ENCODE measurements around the gene DUSP9. TPM values are rescaled to one million over a fixed set of nuclear protein-coding genes. Genes with fewer than 3 reads are reported as not detected.

The DUSP9 gene
- total RNA-seq, 1 donor from 2014 or later = 0.21 TPM

GRCh38 chrX:153669174-153669890 lies 22.3 kb downstream of the DUSP9 start:
- no peaks in the 10 kb centered on the region for H3F3A ChIP-seq (ENCODE audit: low read depth)
- no peaks in the 10 kb centered on the region for H4K20me1 ChIP-seq (ENCODE audit: low read depth)
- H3K79me2 ChIP-seq (ENCODE audit: low read depth) = no peaks in the 10 kb centered on the region
- no peak overlapping the region for H2AFZ ChIP-seq (replicated peaks)
- H3K4me2 ChIP-seq = no peak overlapping the region
- no peak overlapping the region for H3K4me3 ChIP-seq
- no peak overlapping the region for H3K9ac ChIP-seq
- peak; percentile 62 for DNase-seq (ENCODE audit: low spot score)
- Mint-ChIP-seq H3K4me1 (peaks cover 17% of the 10 kb centered on the region), H3K9me3 (peaks cover 44% of the 10 kb centered on the region), H3K27ac (no peak overlapping the region), H3K27me3 (ENCODE audit: insufficient read depth, low read depth) (peaks cover 15% of the 10 kb centered on the region), H3K4me3 (no peak overlapping the region), H3K36me3 (peaks cover 2% of the 10 kb centered on the region)
- H3K9me3 ChIP-seq (ENCODE audit: low read depth) = no peaks in the 10 kb centered on the region
- H3K27me3 ChIP-seq = peaks cover 2% of the 10 kb centered on the region
- H3K36me3 ChIP-seq = no peaks in the 10 kb centered on the region
- no peak overlapping the region for H3K27ac ChIP-seq
- peaks cover under 1% of the 10 kb centered on the region for H3K4me1 ChIP-seq
- no peak for TF ChIP-seq EZH2 (IDR thresholded peaks at IDR 0.05)
- TF ChIP-seq, protein P1, sequence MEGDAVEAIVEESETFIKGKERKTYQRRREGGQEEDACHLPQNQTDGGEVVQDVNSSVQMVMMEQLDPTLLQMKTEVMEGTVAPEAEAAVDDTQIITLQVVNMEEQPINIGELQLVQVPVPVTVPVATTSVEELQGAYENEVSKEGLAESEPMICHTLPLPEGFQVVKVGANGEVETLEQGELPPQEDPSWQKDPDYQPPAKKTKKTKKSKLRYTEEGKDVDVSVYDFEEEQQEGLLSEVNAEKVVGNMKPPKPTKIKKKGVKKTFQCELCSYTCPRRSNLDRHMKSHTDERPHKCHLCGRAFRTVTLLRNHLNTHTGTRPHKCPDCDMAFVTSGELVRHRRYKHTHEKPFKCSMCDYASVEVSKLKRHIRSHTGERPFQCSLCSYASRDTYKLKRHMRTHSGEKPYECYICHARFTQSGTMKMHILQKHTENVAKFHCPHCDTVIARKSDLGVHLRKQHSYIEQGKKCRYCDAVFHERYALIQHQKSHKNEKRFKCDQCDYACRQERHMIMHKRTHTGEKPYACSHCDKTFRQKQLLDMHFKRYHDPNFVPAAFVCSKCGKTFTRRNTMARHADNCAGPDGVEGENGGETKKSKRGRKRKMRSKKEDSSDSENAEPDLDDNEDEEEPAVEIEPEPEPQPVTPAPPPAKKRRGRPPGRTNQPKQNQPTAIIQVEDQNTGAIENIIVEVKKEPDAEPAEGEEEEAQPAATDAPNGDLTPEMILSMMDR (IDR thresholded peaks at IDR 0.05) = peak; percentile 73

- no peaks in the 10 kb centered on the region for H3K79me2 ChIP-seq (ENCODE audit: low read depth)
- peaks cover 51% of the 10 kb centered on the region for H3K9me3 Mint-ChIP-seq
- no peak overlapping the region for H3K9ac ChIP-seq
- H3K27me3 Mint-ChIP-seq (ENCODE audit: insufficient read depth, low read depth) = peaks cover 19% of the 10 kb centered on the region
- no peak for DNase-seq (ENCODE audit: low spot score)
- H3K4me1 Mint-ChIP-seq = peaks cover 23% of the 10 kb centered on the region
- H4K20me1 ChIP-seq (ENCODE audit: low read depth) = no peaks in the 10 kb centered on the region
- no peaks in the 10 kb centered on the region for H3K9me3 ChIP-seq (ENCODE audit: low read depth)
- no peak overlapping the region for H3K27ac Mint-ChIP-seq
- H3K36me3 ChIP-seq = no peaks in the 10 kb centered on the region
- H3F3A ChIP-seq (ENCODE audit: low read depth) = no peaks in the 10 kb centered on the region
- H3K4me1 ChIP-seq = peaks cover 5% of the 10 kb centered on the region
- no peaks in the 10 kb centered on the region for H3K27me3 ChIP-seq
- no peak overlapping the region for H3K4me2 ChIP-seq
- H3K27ac ChIP-seq = no peak overlapping the region
- TF ChIP-seq EZH2phosphoT487 (IDR thresholded peaks at IDR 0.05) = no peak
- TF ChIP-seq EZH2 (IDR thresholded peaks at IDR 0.05) = no peak
- TF ChIP-seq, protein P1 (IDR thresholded peaks at IDR 0.05) = no peak
- H2AFZ ChIP-seq (replicated peaks) = no peak overlapping the region
- no peak overlapping the region for H3K4me3 ChIP-seq
- no peak overlapping the region for H3K4me3 Mint-ChIP-seq
- H3K36me3 Mint-ChIP-seq = peaks cover 2% of the 10 kb centered on the region
Observed at GRCh38 chrX:153669901-153670731, 23.1 kb downstream of the DUSP9 start.

- no peaks in the 10 kb centered on the region for H3K79me2 ChIP-seq (ENCODE audit: low read depth)
- peaks cover 45% of the 10 kb centered on the region for H3K9me3 Mint-ChIP-seq
- no peak overlapping the region for H3K27ac Mint-ChIP-seq
- peaks cover 23% of the 10 kb centered on the region for H3K4me1 Mint-ChIP-seq
- H3K27me3 ChIP-seq = no peaks in the 10 kb centered on the region
- peaks cover 19% of the 10 kb centered on the region for H3K27me3 Mint-ChIP-seq (ENCODE audit: insufficient read depth, low read depth)
- H3K36me3 Mint-ChIP-seq = peaks cover 2% of the 10 kb centered on the region
- no peaks in the 10 kb centered on the region for H3K36me3 ChIP-seq
- no peak overlapping the region for H3K4me2 ChIP-seq
- no peak overlapping the region for H3K4me3 Mint-ChIP-seq
- H3K9me3 ChIP-seq (ENCODE audit: low read depth) = no peaks in the 10 kb centered on the region
- TF ChIP-seq, protein P1 (IDR thresholded peaks at IDR 0.05) = no peak
- TF ChIP-seq EZH2 (IDR thresholded peaks at IDR 0.05) (no peak), EZH2phosphoT487 (IDR thresholded peaks at IDR 0.05) (no peak)
- DNase-seq (ENCODE audit: low spot score) = no peak
- no peak overlapping the region for H2AFZ ChIP-seq (replicated peaks)
- no peak overlapping the region for H3K27ac ChIP-seq
- H3K9ac ChIP-seq = no peak overlapping the region
- no peaks in the 10 kb centered on the region for H3F3A ChIP-seq (ENCODE audit: low read depth)
- H3K4me3 ChIP-seq = no peak overlapping the region
- H4K20me1 ChIP-seq (ENCODE audit: low read depth) = no peaks in the 10 kb centered on the region
- peaks cover 5% of the 10 kb centered on the region for H3K4me1 ChIP-seq
Observed at GRCh38 chrX:153670748-153671588, 24.0 kb downstream of the DUSP9 start.
